Right atrium auricular region (tissue), 2 donors: ENCODE results near the gene RILPL1. TPM values are rescaled to one million over a fixed set of nuclear protein-coding genes. Genes with fewer than 3 reads are reported as not detected.

ENCODE experiments used
- DNase-seq: peaks from one replicate; pipeline ENCODE4 v3.0.0-alpha.2; 2019; ENCODE audit warnings: low spot score
- H3K27ac ChIP-seq, 2 donors: fragments of 200-600 bp; sonication (generic); 1 replicate in 1 of 2; 2 replicates in 1 of 2; pipeline ENCODE4 v1.5.1; 2016 to 2019
- H3K27me3 ChIP-seq, 2 donors: fragments of 200-600 bp; sonication (generic); one replicate each; pipeline versions ENCODE4 v1.5.1 to v1.6.0; 2017 to 2019
- H3K36me3 ChIP-seq: fragments of 200-600 bp; sonication (generic); one replicate; pipeline ENCODE4 v1.5.1; 2016
- H3K4me1 ChIP-seq, 2 donors: fragments of 200-600 bp; sonication (generic); one replicate each; pipeline versions ENCODE4 v1.5.1 to v1.6.0; 2017 to 2019
- H3K4me3 ChIP-seq, 2 donors: fragments of 200-600 bp; sonication (generic); 1 replicate in 1 of 2; 2 replicates in 1 of 2; pipeline ENCODE4 v1.5.1; 2017 to 2019; ENCODE audit warnings: mild to moderate bottlenecking in 1 of 2, moderate library complexity in 1 of 2
- H3K9me3 ChIP-seq, 2 donors: fragments of 200-600 bp; sonication (generic); one replicate each; pipeline ENCODE4 v1.5.1; 2019
- total RNA-seq, 2 donors: library from RNA; depleted of rRNA; stranded (reverse); fragments of >200 nt; gene quantifications; one replicate each; pipeline ENCODE4 v1.1.0, GENCODE V29; 2016
- TF ChIP-seq, protein P1 (sequence below), 2 donors: fragments of 200-600 bp; sonication (generic); IDR thresholded peaks; one replicate each; pipeline ENCODE4 v1.5.1; 2019; ENCODE audit warnings: antibody characterized with exemption in 2 of 2

The RILPL1 gene
- total RNA-seq, 2 donors from 2014 or later = 93.1 to 130 TPM

DNA sequence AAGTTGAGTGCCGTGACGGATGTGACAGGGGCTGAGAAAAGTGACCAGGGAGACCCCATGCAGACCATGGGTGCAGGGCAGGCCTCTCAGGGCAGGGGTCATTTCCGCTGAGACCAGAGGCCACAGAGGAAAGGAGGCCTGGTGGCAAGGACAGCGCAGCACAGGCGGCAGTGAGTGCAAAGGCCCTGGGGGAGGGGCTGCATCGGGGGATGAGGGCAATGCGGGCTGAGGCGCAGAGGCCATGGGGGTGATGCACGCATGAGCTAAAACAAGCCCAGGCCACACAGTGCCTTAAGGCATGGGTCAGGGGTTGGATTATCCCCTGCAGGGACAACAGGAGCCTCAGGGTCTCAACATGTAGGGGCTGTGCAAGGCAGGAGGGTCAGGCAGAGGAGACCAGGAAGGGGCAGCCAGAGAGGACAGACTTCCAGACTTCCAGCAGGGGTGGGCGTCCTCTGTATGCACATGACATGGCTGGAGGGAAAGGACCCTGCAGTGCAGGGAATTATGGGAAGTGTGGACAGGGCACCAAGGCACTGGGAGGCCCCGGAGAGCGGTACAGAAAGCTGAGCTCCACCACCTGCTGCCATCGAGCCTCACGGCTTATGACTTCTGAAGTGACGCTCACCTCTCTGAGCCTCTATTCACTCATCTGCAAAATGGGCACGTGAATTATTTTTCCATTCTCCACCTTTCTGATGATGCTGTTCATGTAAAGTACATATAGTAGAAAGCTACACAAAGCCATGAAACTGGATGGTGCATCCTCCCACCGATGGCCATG lies 27.3 kb downstream of the RILPL1 start:
- H3K4me3 ChIP-seq = no peak overlapping the region
- DNase-seq = no peak
- H3K9me3 ChIP-seq = no peaks in the 10 kb centered on the region
- TF ChIP-seq, protein P1, sequence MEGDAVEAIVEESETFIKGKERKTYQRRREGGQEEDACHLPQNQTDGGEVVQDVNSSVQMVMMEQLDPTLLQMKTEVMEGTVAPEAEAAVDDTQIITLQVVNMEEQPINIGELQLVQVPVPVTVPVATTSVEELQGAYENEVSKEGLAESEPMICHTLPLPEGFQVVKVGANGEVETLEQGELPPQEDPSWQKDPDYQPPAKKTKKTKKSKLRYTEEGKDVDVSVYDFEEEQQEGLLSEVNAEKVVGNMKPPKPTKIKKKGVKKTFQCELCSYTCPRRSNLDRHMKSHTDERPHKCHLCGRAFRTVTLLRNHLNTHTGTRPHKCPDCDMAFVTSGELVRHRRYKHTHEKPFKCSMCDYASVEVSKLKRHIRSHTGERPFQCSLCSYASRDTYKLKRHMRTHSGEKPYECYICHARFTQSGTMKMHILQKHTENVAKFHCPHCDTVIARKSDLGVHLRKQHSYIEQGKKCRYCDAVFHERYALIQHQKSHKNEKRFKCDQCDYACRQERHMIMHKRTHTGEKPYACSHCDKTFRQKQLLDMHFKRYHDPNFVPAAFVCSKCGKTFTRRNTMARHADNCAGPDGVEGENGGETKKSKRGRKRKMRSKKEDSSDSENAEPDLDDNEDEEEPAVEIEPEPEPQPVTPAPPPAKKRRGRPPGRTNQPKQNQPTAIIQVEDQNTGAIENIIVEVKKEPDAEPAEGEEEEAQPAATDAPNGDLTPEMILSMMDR (IDR thresholded peaks at IDR 0.05) = no peak
- no peaks in the 10 kb centered on the region for H3K27me3 ChIP-seq
- H3K27ac ChIP-seq = no peak overlapping the region
- peaks cover 0 to 21% of the 10 kb centered on the region in 2 donors for H3K4me1 ChIP-seq
- H3K36me3 ChIP-seq = peaks cover 27% of the 10 kb centered on the region

DNA sequence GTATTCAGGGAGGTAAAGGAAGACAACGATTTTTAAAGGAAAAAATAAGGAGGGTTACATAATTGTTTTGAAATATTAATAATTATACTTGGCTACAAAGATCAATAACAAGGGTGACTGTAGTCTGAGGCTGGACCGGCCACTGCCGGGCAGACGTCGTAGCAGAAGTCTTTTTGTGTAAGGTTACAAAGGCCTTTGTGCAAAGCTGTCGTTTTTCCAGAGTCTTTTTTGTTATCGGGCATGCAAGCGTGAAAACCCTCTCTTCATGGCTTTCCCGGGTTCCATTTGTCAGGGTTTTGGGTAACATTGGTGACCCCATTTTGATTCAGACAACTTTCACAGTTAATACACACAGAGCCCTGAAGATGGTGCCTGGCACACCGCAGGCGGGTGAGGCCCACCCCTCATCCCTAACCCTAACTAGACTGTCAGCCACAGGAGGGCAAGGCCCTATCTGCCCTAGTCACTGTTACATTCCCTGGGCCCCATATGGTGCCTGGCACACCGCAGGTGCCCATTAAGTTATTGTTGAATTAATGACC lies 31.3 kb downstream of the RILPL1 start:
- Histone ChIP-seq H3K4me1 (peaks cover 0 to 14% of the 10 kb centered on the region in 2 donors), H3K27me3 (no peaks in the 10 kb centered on the region), H3K36me3 (peaks cover 34% of the 10 kb centered on the region), H3K9me3 (no peaks in the 10 kb centered on the region), H3K4me3 (no peak overlapping the region), H3K27ac (no peak overlapping the region)
- TF ChIP-seq, protein P1 (IDR thresholded peaks at IDR 0.05) = no peak
- DNase-seq = no peak

DNA sequence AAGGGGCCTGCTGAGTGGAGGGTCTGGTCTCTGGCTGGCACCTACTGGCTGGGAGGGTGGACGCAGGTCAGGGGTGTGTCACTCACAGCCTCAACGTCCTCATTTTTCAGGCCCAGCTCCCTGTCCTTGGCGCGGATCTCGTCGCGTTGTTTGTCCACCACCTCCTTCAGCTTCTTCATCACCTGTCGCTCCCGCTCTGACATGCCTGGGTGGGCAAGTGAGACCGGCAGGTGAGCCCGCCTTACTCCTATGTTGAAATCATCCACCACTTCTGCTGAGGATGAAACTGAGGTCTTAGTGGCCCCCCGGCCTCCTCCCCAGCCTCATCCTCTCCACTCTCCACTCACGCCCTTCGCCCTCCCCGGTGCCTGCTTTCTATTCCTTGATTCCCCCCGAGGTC lies 34.2 kb downstream of the RILPL1 start:
- Histone ChIP-seq H3K4me1 (peaks cover 0 to 12% of the 10 kb centered on the region in 2 donors), H3K4me3 (no peak overlapping the region), H3K27ac (no peak overlapping the region), H3K27me3 (no peaks in the 10 kb centered on the region), H3K36me3 (peaks cover 33% of the 10 kb centered on the region), H3K9me3 (no peaks in the 10 kb centered on the region)
- DNase-seq = no peak
- TF ChIP-seq, protein P1 (IDR thresholded peaks at IDR 0.05) = no peak

DNA sequence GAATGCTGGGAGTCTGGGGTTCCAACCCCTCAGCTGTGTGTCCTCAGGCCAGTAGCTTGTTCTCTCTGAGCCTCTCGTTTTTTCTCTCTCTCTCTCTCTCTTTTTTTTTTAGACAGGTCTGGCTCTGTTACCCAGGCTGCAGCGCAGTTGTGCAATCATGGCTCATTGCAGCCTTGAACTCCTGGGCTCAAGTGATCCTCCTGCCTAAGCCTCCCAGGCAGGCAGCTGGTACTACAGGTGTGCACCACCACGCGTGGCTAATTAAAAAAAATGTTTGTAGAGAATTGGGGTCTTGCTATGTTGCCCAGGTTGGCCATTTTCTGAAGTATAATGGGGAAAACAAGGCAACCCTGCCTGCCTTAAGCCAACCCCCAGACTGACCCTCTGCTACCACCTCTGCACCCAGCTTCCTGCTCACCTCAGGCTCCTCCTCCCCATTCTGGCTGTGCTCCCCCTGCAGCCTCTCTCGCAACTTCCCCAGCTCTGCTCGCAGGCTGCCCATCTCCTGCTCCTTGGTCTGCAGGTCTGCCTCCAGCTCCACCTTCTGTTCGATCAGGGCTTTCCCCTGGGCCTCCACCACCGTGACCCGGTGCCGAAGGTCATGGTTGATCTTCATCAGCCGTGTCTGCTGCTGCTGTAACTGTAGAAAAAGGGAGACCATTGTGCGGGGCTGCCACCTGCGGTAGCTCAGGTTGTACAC lies 35.2 kb downstream of the RILPL1 start:
- Histone ChIP-seq H3K4me3 (no peak overlapping the region), H3K36me3 (peaks cover 33% of the 10 kb centered on the region), H3K27me3 (no peaks in the 10 kb centered on the region), H3K9me3 (no peaks in the 10 kb centered on the region), H3K27ac (no peak overlapping the region), H3K4me1 (peaks cover 0 to 17% of the 10 kb centered on the region in 2 donors)
- TF ChIP-seq, protein P1 (IDR thresholded peaks at IDR 0.05) = no peak
- no peak for DNase-seq

DNA sequence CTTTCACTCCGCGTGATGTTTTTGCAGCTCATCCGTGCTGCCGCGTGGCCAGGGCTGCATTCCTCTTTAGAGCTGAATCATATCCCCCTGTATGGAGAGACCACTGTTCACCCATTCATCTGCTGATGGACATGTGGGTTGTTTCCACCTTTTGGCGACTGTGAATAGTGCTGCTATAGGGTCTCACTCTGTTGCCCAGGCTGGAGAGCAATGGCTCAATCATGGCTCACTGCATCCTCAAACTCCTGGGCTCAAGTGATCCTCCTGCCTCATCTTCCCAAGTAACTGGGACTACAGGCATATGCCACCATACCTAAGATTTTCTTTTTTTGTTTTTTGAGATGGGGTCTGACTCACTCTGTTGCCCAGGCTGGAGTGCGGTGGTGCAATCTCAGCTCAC lies 36.5 kb downstream of the RILPL1 start:
- no peak for DNase-seq
- TF ChIP-seq, protein P1 (IDR thresholded peaks at IDR 0.05) = no peak
- Histone ChIP-seq H3K27ac (no peak overlapping the region), H3K27me3 (no peaks in the 10 kb centered on the region), H3K36me3 (peaks cover 33% of the 10 kb centered on the region), H3K4me3 (no peak overlapping the region), H3K9me3 (no peaks in the 10 kb centered on the region), H3K4me1 (peaks cover 0 to 19% of the 10 kb centered on the region in 2 donors)
